HL-60 (cell line): ENCODE measurements around the gene HOXD8.

ENCODE experiments used
- CTCF ChIP-seq: IDR thresholded peaks from one replicate; pipeline ENCODE4 v1.5.1; 2011; ENCODE audit warnings: low read length, control low read depth, inconsistent platforms; ENCODE audit not compliant: insufficient read depth
- GABPA ChIP-seq: IDR thresholded peaks from 2 replicates; pipeline ENCODE4 v1.6.1; 2012; ENCODE audit warnings: low read depth
- POLR2AphosphoS5 ChIP-seq: IDR thresholded peaks from 2 replicates; pipeline ENCODE4 v1.6.1; 2012; ENCODE audit warnings: low read depth
- REST ChIP-seq: IDR thresholded peaks from 2 replicates; pipeline ENCODE4 v1.6.1; 2012; ENCODE audit warnings: low read depth; ENCODE audit not compliant: insufficient replicate concordance

- TF ChIP-seq CTCF (no peak), REST (no peak), POLR2AphosphoS5 (no peak), GABPA (no peak)
These were observed 30.9 kb upstream of the HOXD8 start for GRCh38 chr2:176098366-176099158.
